ENCODE measurements around the gene CFL2.
"Not testable (repeated sequence)": the region's sequence is repeated elsewhere in the genome, so short reads cannot be mapped to it uniquely, and the experiment has no call there.

The CFL2 gene

DNA sequence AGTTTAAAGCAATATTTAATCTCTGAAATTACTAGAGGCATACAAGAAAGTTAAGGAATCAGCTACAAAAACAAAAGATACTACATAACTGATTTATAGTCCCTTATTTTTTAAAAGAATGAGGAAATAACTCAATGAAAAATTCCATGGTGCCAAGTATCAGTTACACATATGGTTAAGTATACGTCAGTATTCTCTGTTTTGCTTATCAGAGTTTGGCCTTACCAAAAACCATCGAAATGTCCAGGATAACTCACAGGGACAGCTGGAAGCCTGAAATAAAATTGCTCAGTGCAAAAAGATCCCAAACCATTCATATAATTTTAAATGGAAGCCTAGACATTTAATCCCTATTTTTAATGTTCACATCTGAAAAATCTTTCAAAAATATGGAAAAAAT is 3.6 kb downstream of the CFL2 start:
- H3K9ac ChIP-seq (ENCODE audit: low read length), result peak overlapping the region; percentile 3
- H3K36me3 ChIP-seq (ENCODE audit: insufficient read depth, low read length), result peaks cover 11% of the 10 kb centered on the region
- H3K4me1 ChIP-seq (ENCODE audit: insufficient read depth, low read length), result peaks cover 39% of the 10 kb centered on the region
- H3K9me3 ChIP-seq (ENCODE audit: low read length), result no peaks in the 10 kb centered on the region
- H3K27ac ChIP-seq (ENCODE audit: low read depth, low read length), result peak overlapping the region; percentile 18
- H3K4me3 ChIP-seq (ENCODE audit: low read depth in 1 of 2, low read length in 2 of 2), result peak overlapping the region; percentile 21 to 25
- no peaks in the 10 kb centered on the region for H3K27me3 ChIP-seq (ENCODE audit: control insufficient read depth in 1 of 2, insufficient read depth in 2 of 2, low read length in 2 of 2)

DNA sequence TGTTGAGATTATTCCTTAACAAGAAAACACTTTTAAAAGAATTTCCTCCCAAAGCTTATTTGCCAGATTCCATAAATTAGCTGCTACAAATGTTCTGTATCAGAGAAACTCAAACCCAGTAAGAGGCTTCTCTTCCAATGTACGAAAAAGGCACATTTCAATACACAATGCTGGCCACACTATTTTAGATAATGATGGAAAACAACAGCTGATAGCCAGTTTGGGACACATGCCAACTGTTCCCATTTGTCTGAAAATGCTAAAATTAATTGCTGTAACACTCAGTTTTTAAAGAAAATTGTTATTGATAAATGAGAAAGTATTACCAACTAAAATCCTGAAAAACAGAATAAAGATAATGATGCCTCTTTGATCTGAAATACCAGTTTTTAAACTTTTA is 4.4 kb downstream of the CFL2 start:
- H3K36me3 ChIP-seq (ENCODE audit: insufficient read depth, low read length), result peaks cover 11% of the 10 kb centered on the region
- H3K9ac ChIP-seq (ENCODE audit: low read length), result no peak overlapping the region
- H3K27me3 ChIP-seq (ENCODE audit: control insufficient read depth in 1 of 2, insufficient read depth in 2 of 2, low read length in 2 of 2), result no peaks in the 10 kb centered on the region
- peak overlapping the region; percentile 21 for H3K27ac ChIP-seq (ENCODE audit: low read depth, low read length)
- peaks cover 32% of the 10 kb centered on the region for H3K4me1 ChIP-seq (ENCODE audit: insufficient read depth, low read length)
- no peak overlapping the region for H3K4me3 ChIP-seq (ENCODE audit: low read depth in 1 of 2, low read length in 2 of 2)
- no peaks in the 10 kb centered on the region for H3K9me3 ChIP-seq (ENCODE audit: low read length)

DNA sequence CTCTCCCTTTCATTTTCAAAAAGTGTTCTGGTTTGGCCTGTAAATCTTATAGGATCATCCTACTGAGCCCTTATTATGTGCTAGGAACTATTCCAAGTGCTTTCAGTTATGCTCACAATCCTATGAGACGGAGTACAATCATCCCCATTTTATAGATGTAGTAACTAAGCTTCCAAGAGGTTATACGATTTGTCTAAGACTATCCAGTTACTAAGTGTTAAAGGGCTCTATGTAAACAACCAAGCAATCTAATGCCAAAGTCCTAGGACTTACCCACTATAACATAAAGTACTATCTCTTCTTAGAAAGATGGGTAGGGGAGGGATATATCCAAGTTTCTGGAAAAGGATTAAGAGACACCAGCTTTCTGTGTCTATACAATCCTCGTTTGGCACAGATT is 6.7 kb downstream of the CFL2 start:
- Histone ChIP-seq H3K27me3 (ENCODE audit: control insufficient read depth in 1 of 2, insufficient read depth in 2 of 2, low read length in 2 of 2) (no peaks in the 10 kb centered on the region), H3K4me3 (ENCODE audit: low read depth in 1 of 2, low read length in 2 of 2) (no peak overlapping the region), H3K4me1 (ENCODE audit: insufficient read depth, low read length) (peaks cover 31% of the 10 kb centered on the region), H3K27ac (ENCODE audit: low read depth, low read length) (no peak overlapping the region), H3K9ac (ENCODE audit: low read length) (no peak overlapping the region), H3K9me3 (ENCODE audit: low read length) (no peaks in the 10 kb centered on the region), H3K36me3 (ENCODE audit: insufficient read depth, low read length) (peaks cover 11% of the 10 kb centered on the region)

DNA sequence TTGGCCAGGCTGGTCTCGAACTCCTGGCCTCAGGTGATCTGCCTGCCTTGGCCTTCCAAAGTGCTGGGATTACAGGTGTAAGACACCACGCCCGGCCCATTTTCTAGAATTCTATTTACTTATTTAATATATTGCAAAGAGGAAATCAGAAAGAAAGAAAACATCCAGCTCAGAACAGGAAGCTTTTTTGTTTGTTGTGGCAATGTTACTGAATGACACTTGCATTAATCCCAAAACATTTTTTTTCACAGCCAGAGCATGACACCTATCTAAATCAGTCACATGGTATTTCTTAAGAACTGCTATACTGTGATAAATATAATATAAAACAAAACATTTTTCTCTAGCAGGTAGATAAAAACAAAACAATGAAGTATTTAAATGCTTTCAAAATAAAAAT is 12.6 kb downstream of the CFL2 start:
- Histone ChIP-seq H3K9me3 (ENCODE audit: low read length) (no peaks in the 10 kb centered on the region), H3K27me3 (ENCODE audit: control insufficient read depth in 1 of 2, insufficient read depth in 2 of 2, low read length in 2 of 2) (no peaks in the 10 kb centered on the region), H3K36me3 (ENCODE audit: insufficient read depth, low read length) (no peaks in the 10 kb centered on the region), H3K4me1 (ENCODE audit: insufficient read depth, low read length) (peaks cover 5% of the 10 kb centered on the region), H3K4me3 (ENCODE audit: low read depth in 1 of 2, low read length in 2 of 2) (no peak overlapping the region), H3K9ac (ENCODE audit: low read length) (no peak overlapping the region), H3K27ac (ENCODE audit: low read depth, low read length) (no peak overlapping the region)

- Histone ChIP-seq H3K4me3 (ENCODE audit: low read depth in 1 of 2, low read length in 2 of 2) (no peak overlapping the region), H3K36me3 (ENCODE audit: insufficient read depth, low read length) (no peaks in the 10 kb centered on the region), H3K27me3 (ENCODE audit: control insufficient read depth in 1 of 2, insufficient read depth in 2 of 2, low read length in 2 of 2) (no peaks in the 10 kb centered on the region), H3K9ac (ENCODE audit: low read length) (no peak overlapping the region), H3K9me3 (ENCODE audit: low read length) (no peaks in the 10 kb centered on the region), H3K4me1 (ENCODE audit: insufficient read depth, low read length) (peaks cover 5% of the 10 kb centered on the region), H3K27ac (ENCODE audit: low read depth, low read length) (no peak overlapping the region)
Observed at GRCh38 chr14:34700622-34701130, 13.7 kb downstream of the CFL2 start.

GRCh38 chr14:34699873-34700621 is 14.3 kb downstream of the CFL2 start:
- no peak overlapping the region for H3K9ac ChIP-seq (ENCODE audit: low read length)
- peaks cover 5% of the 10 kb centered on the region for H3K4me1 ChIP-seq (ENCODE audit: insufficient read depth, low read length)
- no peaks in the 10 kb centered on the region for H3K36me3 ChIP-seq (ENCODE audit: insufficient read depth, low read length)
- no peaks in the 10 kb centered on the region for H3K9me3 ChIP-seq (ENCODE audit: low read length)
- no peak overlapping the region for H3K27ac ChIP-seq (ENCODE audit: low read depth, low read length)
- H3K4me3 ChIP-seq (ENCODE audit: low read depth in 1 of 2, low read length in 2 of 2), result no peak overlapping the region
- H3K27me3 ChIP-seq (ENCODE audit: control insufficient read depth in 1 of 2, insufficient read depth in 2 of 2, low read length in 2 of 2), result no peaks in the 10 kb centered on the region

- H3K9me3 ChIP-seq (ENCODE audit: low read length); H3K4me1 ChIP-seq (ENCODE audit: insufficient read depth, low read length); H3K36me3 ChIP-seq (ENCODE audit: insufficient read depth, low read length); H3K27ac ChIP-seq (ENCODE audit: low read depth, low read length); H3K27me3 ChIP-seq (ENCODE audit: control insufficient read depth in 1 of 2, insufficient read depth in 2 of 2, low read length in 2 of 2); H3K9ac ChIP-seq (ENCODE audit: low read length); H3K4me3 ChIP-seq (ENCODE audit: low read depth in 1 of 2, low read length in 2 of 2): not testable (repeated sequence)
Observed at GRCh38 chr14:34694216-34694615, 20.2 kb downstream of the CFL2 start.

DNA sequence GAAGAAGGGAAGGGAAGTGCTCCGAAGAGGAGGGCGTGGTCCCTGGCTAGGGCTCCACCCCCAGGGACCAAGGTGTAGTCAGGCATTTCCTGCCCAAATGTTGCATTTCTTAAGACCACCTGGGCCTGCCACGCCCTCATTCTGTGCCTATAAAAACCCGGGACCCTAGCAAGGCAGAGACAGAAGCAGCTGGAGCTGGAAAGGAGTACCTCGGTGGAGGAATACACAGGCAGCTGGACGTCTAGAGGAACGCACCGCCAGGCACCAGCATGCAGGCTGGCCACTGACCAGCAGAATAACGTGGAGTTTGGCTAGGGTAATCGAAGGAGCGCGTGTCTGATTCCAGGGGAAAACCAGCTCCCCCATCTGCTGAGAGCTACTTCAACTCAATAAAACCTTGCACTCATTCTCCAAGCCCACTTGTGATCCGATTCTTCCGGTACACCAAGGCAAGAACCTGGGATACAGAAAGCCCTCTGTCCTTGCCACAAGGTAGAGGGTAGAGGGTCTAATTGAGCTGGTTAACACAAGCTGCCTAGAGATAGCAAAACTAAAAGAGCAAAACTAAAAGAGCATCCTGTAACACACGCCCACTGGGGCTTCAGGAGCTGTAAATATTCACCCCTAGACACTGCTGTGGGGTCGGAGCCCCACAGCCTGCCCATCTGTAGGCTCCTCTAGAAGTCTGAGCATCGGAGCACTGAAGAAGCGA is 21.0 kb downstream of the CFL2 start:
- peak overlapping the region; percentile 31 to 59 for H3K4me3 ChIP-seq (ENCODE audit: low read depth in 1 of 2, low read length in 2 of 2)
- no peaks in the 10 kb centered on the region for H3K4me1 ChIP-seq (ENCODE audit: insufficient read depth, low read length)
- no peaks in the 10 kb centered on the region for H3K9me3 ChIP-seq (ENCODE audit: low read length)
- H3K9ac ChIP-seq (ENCODE audit: low read length), result no peak overlapping the region
- no peaks in the 10 kb centered on the region for H3K36me3 ChIP-seq (ENCODE audit: insufficient read depth, low read length)
- H3K27ac ChIP-seq (ENCODE audit: low read depth, low read length), result no peak overlapping the region
- no peaks in the 10 kb centered on the region for H3K27me3 ChIP-seq (ENCODE audit: control insufficient read depth in 1 of 2, insufficient read depth in 2 of 2, low read length in 2 of 2)

GRCh38 chr14:34692898-34693227 is 21.5 kb downstream of the CFL2 start:
- H3K27ac ChIP-seq (ENCODE audit: low read depth, low read length), result no peak overlapping the region
- H3K36me3 ChIP-seq (ENCODE audit: insufficient read depth, low read length), result no peaks in the 10 kb centered on the region
- H3K27me3 ChIP-seq (ENCODE audit: control insufficient read depth in 1 of 2, insufficient read depth in 2 of 2, low read length in 2 of 2), result no peaks in the 10 kb centered on the region
- H3K4me1 ChIP-seq (ENCODE audit: insufficient read depth, low read length), result no peaks in the 10 kb centered on the region
- H3K9me3 ChIP-seq (ENCODE audit: low read length), result no peaks in the 10 kb centered on the region
- peak overlapping the region; percentile 31 to 59 for H3K4me3 ChIP-seq (ENCODE audit: low read depth in 1 of 2, low read length in 2 of 2)
- no peak overlapping the region for H3K9ac ChIP-seq (ENCODE audit: low read length)

DNA sequence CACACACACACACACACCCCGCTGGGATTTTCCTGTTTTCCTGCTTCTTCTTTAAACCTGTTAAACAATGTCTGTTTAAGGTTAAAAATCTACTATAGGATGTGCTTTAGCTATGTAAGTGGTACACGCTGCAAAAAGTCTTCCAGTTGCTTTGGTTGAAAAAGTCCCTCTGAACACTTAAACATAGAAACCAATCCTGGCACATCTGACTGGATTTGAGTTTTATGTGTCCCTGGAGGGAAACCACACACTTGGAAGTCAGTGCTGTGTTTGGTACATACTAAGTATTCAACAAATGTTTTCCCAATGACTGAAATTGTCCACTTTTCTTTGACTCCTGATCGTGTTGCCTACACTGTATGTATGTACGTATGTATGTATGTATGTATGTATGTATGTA is 22.0 kb downstream of the CFL2 start:
- H3K4me3 ChIP-seq (ENCODE audit: low read depth in 1 of 2, low read length in 2 of 2), result no peak overlapping the region
- H3K9ac ChIP-seq (ENCODE audit: low read length), result no peak overlapping the region
- no peaks in the 10 kb centered on the region for H3K36me3 ChIP-seq (ENCODE audit: insufficient read depth, low read length)
- H3K9me3 ChIP-seq (ENCODE audit: low read length), result no peaks in the 10 kb centered on the region
- no peaks in the 10 kb centered on the region for H3K27me3 ChIP-seq (ENCODE audit: control insufficient read depth in 1 of 2, insufficient read depth in 2 of 2, low read length in 2 of 2)
- H3K27ac ChIP-seq (ENCODE audit: low read depth, low read length), result no peak overlapping the region
- H3K4me1 ChIP-seq (ENCODE audit: insufficient read depth, low read length), result no peaks in the 10 kb centered on the region

GRCh38 chr14:34691206-34691605 is 23.2 kb downstream of the CFL2 start:
- H3K36me3 ChIP-seq (ENCODE audit: insufficient read depth, low read length), result no peaks in the 10 kb centered on the region
- H3K9me3 ChIP-seq (ENCODE audit: low read length), result no peaks in the 10 kb centered on the region
- no peak overlapping the region for H3K9ac ChIP-seq (ENCODE audit: low read length)
- H3K27ac ChIP-seq (ENCODE audit: low read depth, low read length), result no peak overlapping the region
- H3K4me1 ChIP-seq (ENCODE audit: insufficient read depth, low read length), result no peaks in the 10 kb centered on the region
- no peak overlapping the region for H3K4me3 ChIP-seq (ENCODE audit: low read depth in 1 of 2, low read length in 2 of 2)
- H3K27me3 ChIP-seq (ENCODE audit: control insufficient read depth in 1 of 2, insufficient read depth in 2 of 2, low read length in 2 of 2), result no peaks in the 10 kb centered on the region

All from muscle layer of colon (tissue), 2 donors.